GM18873 (cell line): ENCODE data around the gene SWI5.

ENCODE experiments used
- ATAC-seq: cut with Tn5 transposase; IDR thresholded peaks from one replicate; pipeline ENCODE4 v1.9.1; 2021; ENCODE audit warnings: mild to moderate bottlenecking, moderate library complexity, moderate number of reproducible peaks; ENCODE audit not compliant: unreplicated experiment, low FRiP score

SWI5 gene

DNA sequence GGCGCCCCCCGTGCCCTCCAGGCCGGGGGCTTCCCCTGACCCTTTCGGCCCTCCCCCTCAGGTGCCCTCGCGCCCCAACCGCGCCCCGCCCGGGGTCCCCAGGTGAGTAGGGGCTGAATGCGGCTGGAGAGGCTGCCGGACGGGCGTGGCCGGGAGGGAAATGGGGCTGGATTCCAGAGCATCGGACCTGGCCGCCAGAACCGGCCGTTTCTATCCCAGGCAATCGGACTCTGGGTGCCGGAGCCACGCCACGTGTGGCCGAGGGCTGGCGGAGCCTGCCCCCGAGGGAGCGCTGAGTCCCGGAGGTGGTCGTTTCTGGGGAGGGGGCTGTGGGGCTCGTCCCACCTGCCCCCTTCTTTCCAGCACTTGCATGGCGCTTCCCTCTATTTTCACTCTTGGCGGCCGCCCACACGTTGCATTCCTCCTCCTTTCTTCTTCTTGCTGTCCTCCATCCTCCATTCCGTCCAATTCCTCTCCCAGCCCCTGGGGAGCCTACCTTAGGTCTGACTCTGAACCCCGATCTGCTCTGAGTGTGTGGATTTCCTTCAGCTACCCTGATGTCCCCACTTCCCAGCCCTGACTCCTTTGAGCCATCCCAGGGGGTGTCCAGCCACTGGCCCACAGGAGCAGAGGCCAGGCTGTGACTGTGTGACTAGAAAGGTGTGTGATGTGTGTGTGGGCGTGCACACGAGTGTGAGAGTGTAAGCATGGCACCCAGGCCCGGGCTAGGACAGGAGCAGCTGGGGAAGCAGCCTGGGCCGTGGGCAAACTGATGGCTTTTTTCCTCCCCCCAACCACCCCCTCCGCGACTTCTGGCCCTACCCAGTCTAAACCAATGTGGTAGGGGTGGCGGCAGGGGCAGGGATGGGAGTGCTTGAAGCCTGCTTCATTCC lies 25.0 kb upstream of the SWI5 start:
- no peak for ATAC-seq

DNA sequence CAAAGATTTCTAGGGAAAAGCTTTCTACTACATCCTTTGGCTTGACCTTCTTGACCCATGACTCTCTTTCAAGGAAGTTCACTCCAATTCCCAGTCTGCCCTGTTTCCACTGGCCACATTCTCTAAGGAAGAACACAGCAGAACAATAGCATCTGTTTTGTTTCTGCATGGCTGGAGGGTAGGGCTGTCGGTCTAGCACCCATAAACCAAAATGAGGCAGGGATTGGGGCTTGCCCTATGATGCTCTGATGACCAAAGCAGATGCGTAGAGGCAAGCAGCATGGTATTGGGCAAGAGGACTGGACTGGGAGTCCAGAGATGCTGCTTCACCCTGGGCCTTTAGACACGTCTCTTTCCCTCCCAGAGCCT lies 24.4 kb upstream of the SWI5 start:
- ATAC-seq: no peak

DNA sequence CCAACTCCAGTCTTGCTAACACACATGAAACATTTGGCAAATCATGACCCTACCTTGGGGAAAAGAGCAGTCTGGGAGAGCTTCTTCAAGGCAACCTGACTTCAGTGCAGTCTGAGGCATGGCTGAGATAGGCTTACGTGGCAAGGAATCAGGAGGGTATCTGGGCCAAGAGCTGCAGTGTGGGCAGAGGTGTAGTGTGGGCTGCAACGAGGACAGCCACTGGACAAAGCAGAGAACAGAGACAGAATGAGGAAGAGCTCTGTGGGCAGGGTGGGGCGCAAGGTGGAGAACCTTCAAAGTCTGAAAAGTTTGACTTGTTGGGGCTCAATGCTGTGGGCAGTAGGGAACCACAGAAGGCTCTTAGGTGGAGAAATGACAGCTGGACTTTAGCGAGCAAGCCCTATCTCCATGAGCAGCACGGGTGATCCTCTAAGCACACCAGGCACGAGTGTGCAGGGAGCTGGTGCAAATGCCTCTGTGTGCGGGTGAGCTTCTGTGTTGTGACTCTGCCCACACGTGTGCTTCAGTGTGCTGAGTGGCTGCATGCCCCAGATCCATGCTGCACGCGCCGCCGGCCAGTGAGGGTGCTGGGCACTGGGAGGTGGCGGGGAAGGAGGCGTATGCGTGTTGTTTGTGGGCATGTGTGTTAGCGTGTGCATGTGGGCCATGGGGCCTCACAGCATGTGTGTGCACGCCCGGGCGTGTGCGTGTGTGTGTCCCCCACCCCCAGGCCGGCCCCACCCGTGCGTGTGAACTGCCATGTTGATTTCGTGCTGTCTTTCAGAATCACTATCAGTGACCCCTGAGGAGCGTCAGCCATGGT lies 23.5 kb upstream of the SWI5 start:
- no peak for ATAC-seq

DNA sequence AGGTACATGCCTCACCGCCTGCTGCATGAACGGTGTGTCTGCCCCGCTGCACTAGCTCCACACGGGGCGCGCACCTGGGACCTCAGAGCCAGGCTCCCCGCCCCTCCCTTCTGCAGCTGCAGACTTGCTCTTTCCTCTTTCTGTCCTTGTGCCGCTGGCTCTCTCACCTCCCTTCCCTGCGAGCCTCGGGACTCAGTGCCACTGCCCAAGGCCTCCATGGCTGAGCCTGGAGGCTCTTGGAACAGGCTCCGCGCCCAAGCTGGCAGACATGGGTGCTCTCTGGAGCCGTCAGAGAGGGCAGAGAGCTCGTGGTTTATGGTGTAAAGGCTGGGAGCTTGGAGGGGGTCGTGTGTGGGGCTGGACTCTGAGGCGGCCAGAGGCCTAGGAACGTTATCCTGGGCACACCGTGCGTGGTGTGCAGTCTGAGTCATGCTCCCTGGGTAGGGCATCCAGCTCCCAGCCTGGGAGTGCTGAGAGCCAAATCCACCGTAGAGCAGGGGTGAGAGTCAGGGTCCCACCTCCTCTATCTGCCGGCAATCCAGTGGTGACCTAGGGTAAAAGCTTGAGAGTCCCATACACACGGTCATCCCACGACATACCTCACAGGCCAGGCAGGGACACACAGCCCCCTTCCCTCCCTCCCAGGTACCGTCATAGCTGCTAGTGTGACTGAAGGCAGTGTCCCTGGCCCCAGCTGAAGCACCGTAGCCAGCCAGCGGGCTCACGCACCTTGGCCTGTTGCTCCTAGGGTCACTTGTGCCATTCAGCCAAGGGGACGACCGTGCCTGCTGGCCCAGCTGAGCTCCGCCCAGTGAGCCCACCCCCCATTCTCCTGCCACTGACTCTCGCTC lies 22.7 kb upstream of the SWI5 start:
- ATAC-seq: no peak

DNA sequence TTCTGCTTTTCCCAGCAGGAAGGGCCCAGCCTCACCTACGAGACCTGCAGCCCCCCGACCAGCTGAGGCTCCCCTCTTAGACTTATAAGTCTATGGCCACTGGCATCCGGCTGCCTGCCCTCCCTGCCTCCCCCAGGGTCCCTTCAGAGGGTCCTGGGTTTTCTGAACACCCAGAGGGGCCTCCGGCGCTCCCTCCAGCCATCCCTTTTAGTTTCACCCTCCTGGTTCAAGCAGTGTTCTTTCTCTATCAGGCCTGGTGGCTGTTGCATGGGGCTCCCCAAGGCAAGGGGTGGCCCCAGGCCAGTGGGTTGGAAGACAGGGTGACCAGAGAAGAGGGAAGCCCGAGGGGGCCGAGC lies 22.1 kb upstream of the SWI5 start:
- ATAC-seq: no peak

DNA sequence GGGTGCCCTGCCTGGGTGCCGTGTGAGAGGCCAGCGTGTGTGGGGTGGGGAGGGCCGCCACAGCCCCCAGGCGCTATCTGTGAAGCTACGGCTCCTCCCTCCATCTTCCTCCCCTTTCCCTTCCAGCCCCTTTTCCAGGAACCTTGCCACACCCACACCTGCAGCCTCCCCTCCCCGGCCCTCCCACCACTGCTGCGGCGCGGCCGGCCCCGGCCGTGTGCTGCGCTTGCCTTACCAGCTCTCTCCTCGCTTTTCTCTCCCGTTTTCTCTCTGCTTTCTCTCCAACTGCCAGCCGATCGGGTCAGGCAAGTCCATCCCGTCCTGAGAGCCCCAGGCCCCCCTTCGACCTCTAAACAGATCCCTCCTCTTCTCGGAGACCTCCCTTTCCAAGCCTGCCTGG lies 21.7 kb upstream of the SWI5 start:
- ATAC-seq: no peak

DNA sequence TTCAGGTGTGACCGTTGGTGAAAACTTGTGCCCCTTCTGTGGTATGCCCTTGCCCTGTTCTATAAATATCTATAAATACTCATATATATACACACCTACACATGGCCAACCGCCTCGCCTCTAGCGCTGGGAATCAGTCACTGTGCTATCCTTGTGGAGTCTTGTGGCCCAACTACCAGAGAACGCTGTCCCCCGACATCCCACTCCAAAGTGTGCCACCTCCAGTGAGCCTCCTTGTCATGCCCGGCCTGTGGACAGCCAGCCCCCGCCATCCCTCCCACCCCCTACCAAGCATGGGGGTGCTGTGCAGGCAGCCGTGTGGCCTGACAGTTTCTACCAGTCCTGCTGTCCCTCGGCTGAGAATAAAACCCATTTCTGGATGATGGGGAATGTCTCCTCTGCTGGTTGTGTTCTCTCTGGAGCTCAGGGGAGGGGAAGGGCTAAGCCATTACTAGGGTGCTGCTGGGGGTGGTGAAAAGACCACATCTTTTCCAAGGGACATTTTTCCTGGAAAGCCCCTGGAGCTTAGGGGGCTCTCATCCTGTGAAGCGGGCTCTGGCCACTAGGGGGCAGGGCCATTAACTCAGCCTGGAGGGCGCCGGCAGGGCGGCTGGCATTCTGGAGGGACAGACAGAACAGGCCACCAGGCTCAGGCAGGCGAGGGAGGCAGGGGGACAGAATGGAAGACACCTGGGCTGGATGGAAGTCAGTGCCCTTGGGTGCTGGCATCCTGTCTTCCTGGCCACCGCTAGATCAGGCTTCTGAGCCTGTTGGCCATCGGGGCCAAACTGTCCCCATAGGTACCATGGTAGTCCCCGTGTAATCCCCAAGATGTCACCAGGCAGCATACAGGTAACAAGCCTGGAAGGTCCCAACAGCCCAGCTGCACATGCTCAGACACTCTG lies 21.0 kb upstream of the SWI5 start:
- no peak for ATAC-seq

DNA sequence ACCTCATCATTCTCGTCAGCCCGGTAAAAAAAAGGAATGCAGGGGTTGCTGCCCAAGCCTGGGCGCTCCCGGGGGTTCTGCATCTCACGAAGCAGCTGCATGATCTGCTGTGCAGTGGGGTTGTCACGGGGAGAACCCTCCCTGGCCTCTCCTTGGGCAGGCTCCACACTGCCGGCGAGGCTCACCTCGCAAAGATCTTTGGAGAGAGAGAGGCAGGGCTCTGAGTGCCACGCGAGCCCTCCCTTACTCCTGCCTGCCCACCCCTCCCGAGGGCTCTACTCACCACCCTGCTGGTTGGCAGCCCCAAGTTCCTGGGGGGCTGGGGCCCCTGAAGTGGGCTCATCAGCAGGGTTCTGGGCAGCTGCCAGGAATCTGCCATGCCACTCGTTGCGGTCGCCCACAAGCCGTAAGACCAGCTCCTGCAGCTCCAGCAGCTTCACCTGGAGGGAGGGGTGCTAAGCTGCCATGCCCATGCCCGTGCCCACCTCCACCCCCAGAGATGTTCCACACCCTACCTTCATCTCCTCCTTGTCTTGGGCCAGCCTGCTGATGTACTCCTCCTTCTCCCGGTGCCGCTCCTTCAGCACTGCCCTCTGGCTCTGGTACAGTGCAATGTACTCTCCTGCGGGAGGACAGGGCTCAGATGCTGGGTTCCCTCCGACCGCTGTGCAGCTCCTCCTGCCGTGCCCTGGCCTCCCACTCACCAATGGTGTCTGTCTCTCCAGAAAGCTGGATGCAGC lies 18.8 kb upstream of the SWI5 start:
- no peak for ATAC-seq

DNA sequence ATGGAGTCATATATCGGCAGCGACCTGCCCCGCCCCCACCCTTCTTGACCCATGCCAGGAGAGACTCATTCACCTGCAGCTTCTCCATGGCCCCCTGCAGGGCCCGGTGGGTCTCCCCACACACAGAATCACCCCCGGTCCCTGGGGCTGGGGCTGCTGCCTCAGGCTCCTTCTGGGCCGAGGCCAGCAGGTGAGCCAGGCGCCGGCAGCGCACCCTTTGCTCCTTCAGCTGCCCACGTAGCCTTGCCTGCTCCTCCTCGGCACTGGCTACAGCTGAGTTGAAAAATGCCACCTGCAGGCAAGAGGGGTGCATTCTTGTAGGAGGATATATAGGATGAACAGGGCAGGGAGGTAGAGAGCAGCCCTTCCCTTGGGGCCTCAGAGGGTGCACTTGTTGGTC lies 18.2 kb upstream of the SWI5 start:
- ATAC-seq: no peak

DNA sequence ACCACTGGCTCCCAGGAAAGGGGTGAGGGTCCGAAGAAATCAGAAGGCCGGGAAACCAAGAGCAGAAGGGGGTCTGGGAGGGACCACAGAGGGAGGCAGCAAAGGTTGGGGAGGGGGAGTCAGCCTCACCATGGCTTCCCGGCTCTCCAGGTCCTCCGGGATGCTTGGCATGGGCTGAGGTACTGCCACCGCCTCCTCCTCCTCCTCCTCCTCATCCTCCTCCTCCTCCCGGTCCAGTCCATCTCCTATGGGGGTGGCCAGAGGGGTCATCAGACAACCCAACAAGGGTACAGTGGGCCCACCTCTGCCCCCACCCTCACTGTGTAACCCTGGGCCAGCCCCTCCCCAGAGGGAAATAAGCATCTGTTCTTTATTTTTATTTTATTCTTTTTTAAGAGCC lies 17.8 kb upstream of the SWI5 start:
- no peak for ATAC-seq

DNA sequence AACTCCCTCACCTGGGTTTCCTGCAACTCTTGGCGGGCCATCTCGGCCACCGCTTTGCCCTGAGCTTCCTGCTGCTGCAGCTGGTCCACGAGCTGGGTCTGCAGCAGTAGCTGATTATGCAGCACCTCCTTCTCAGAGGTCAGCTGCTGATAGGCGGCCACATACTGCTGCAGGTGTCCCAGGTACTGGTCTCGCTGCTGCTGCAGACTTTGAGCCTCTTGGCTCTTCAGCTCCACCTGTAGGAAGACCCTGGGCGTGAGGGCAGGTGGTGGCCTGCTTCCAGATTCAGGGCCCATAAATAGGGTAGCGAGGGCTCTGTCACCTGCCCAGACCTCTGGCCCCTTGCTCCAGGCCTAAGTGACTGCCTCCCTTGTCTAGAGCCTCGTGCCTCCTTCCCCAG lies 16.9 kb upstream of the SWI5 start:
- no peak for ATAC-seq

DNA sequence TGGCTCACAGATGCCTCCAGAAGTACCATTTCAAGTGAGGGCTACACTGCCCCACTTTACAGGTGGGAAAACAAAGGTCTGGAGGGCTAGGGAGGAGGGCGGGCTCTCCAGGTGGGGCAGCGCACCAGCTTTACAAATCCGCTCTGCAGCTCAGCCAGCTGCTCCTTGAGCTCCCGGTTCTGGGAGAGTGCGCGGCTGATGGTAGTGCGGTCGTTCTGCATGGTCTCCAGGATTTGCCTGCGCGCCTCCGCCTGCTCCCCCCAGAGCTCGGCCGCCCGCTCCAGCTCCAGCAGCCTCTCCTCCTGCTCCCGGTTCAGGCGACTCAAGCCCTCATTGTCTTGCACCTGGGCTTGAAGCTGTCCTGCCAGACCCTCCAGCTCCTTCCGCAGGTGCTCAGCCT lies 15.7 kb upstream of the SWI5 start:
- ATAC-seq: no peak

DNA sequence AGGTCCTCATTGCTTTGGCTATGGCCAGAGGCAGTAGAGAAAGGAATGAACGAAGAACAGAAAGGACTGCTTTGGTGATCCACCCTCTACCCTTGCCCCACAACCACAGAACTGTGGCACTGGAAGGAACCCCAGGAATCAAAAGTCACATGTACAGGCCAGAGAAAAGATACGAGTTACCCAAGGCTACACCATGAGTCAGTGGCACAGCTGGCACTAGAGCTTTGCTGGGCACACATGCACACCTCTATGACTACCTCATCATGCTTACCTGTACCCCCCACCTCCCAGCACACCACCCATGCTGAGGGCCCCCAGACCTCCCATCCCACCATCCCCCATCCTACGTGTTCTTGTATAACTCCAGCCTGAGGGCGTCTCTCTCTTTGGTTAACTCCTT lies 13.4 kb upstream of the SWI5 start:
- ATAC-seq: no peak

DNA sequence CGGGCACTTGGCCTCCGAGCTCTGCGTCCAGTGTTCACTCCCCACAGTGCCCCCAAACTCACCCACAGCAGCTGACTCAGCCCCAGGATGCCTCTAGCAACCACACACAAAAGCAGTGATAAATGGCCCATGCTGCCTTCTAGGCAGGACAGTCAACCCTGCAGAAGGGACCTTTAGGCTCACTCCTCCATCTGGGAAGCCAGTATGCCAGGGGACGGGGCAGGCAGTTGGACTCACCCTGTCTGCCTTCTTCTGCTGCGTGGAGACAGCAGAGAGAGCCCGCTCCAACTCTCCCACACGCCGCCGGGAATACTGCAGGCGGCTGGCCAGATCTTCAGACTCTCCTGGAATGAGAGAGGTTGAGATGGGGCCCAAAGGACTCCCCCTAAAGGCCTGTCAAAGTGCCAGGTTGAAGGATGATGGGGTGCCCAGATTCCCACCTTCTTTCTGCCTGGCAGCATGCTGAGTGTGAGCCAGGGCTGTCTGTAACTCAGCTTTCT lies 10.7 kb upstream of the SWI5 start:
- no peak for ATAC-seq

DNA sequence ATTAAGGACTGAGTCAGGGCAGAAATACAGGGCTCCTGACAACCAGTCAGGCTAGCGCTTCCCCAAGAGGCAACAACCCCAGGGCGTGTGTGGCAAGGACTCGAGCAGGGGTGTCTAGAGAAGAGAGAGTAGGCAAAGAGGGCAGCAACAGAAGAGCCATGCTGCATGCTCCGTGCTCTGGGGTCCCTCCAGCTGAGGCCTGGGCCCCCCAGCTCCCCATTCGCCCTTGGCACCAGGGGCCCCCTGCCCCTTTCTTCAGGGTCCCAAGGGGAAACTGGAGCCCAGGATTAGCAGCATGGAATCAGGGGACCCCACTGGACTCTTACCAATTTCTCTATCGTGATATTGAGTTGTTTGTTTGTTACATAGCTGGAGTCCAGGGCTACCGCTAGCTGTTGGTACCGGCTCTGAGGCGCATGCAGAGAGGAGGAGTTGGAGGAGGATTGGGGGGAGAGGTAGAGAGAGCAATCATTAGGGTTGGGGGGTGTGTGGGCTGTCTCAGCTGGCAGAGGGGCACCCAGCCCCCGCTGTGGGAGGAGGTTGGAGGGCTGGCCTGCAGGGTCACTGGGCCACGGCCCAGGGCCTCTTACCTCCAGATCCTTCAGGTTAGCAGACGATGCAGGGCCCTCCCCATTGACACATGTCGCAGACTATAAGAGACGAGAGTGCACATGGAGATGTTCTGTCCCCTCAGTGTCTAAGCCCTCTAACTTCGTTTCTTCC lies 9.0 kb upstream of the SWI5 start:
- no peak for ATAC-seq

DNA sequence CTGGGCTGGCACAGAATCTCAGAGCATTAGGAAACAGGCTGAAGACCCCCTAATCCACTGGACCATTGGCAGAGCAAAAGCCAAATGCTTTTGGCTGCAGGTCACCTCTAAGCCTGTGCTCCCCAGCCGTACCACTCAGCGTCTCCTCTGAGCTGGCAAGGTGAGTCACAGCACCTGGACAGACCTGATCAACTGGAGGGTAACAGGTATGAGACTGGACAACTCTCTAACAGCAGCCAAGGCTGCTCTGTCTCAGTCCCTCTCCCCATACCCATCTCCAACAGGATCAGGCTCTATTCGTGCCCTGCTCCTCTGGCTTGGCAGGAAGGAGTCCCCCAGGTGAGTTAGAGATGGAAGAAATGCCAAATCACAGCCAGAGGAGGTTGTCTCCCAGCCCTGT lies 5.0 kb upstream of the SWI5 start:
- no peak for ATAC-seq

DNA sequence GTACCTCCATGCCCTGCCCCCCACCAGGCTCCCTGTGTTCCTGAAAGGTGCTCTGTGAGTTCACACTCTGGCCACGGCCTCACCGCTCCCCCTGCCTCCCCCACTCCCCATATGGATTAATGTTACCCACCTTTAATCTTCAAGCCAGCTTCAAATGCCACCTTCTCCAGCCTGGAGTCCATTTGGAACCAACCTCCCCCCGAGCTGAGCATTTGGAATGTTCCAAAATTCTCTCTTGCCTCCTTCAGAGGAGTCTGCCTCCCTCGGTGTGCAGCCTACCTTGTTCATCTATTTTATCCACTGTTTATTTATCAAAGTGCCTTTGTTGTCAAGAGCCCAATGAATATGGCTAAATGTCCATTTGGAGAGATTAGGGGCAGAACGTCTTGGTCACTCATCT lies 4.6 kb upstream of the SWI5 start:
- ATAC-seq: no peak

DNA sequence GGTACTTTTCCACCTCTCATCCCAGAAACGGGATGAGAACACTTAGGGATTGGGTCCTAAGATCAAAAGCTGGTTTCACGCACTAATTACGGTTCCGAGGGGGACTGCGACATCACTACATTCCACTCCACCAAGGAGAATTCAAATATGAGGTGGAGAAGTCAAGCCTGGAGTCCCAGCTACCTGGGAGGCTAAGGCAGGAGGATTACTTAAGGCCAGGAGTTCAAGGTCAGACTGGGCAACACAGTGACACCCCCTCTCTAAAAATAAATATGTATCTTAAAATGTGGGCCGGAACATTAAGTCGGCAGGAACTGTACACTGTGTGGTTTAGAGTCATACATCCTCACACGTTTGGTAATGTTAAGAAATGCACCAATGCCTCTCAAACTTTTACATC lies 1.8 kb upstream of the SWI5 start:
- ATAC-seq: no peak
